ENCODE measurements around the gene HEG1.

GRCh38 chr3:125058529-125058928 is 2.7 kb upstream of the HEG1 start:
- TF ChIP-seq, protein P1, sequence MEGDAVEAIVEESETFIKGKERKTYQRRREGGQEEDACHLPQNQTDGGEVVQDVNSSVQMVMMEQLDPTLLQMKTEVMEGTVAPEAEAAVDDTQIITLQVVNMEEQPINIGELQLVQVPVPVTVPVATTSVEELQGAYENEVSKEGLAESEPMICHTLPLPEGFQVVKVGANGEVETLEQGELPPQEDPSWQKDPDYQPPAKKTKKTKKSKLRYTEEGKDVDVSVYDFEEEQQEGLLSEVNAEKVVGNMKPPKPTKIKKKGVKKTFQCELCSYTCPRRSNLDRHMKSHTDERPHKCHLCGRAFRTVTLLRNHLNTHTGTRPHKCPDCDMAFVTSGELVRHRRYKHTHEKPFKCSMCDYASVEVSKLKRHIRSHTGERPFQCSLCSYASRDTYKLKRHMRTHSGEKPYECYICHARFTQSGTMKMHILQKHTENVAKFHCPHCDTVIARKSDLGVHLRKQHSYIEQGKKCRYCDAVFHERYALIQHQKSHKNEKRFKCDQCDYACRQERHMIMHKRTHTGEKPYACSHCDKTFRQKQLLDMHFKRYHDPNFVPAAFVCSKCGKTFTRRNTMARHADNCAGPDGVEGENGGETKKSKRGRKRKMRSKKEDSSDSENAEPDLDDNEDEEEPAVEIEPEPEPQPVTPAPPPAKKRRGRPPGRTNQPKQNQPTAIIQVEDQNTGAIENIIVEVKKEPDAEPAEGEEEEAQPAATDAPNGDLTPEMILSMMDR (IDR thresholded peaks at IDR 0.05), result no peak
- TF ChIP-seq POLR2A (IDR thresholded peaks at IDR 0.05), result no peak

Data from Peyer's patch (tissue), 4 donors.